KOPT-K1 (cell line): Measurements from ENCODE around the gene EXOC7.
"Not testable (repeated sequence)": the region's sequence is repeated elsewhere in the genome, so short reads cannot be mapped to it uniquely, and the experiment has no call there.

Experiments used
- H3K27ac ChIP-seq: fragments of 200-600 bp; sonication (generic); 2 replicates; pipeline ENCODE4 v1.5.1; 2016; ENCODE audit warnings: antibody characterized with exemption, mild to moderate bottlenecking, low read depth, low read length; ENCODE audit not compliant: poor library complexity, severe bottlenecking
- H3K36me3 ChIP-seq: fragments of 200-600 bp; sonication (generic); 2 replicates; pipeline ENCODE4 v1.5.1; 2017; ENCODE audit warnings: antibody characterized with exemption, mild to moderate bottlenecking, low read length, moderate library complexity; ENCODE audit not compliant: insufficient read depth
- H3K9me3 ChIP-seq: fragments of 200-600 bp; sonication (generic); 2 replicates; pipeline ENCODE4 v1.5.1; 2017; ENCODE audit warnings: antibody characterized with exemption, low read length, mild to moderate bottlenecking; ENCODE audit not compliant: insufficient read depth, poor library complexity, severe bottlenecking

The EXOC7 gene

DNA sequence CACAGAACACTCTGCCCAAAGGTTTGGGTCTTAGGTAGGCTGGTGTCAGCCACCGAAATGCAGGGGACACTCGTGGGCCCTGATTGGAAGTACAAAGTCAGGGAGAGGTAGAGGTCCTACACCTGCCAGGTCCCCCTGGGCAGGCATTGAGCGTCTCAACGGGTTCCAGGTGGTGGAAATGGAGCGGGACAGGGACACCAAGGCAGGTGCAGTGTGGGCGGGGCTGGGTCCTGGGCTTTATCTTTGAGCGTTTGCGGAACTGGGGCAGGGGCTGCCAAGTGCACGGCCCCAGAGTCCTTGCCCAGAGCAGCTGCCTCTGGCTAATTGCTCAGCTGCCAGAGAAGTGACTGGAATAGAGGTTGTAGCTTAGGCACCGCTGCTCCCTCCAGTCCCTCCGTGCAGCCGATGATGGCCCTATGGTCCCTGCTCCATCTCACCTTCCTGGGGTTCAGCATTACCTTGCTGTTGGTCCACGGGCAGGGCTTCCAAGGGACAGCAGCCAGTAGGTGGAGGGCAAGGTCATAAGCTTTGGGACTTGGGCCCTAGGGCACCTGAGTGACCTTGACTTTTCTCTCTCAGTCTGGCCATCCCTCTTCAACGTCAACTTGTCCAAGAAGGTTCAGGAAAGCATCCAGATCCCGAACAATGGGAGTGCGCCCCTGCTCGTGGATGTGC, 24.6 kb downstream of the EXOC7 start, which contains the start of gene ZACN:
ZACN (plus strand) TSS at position 323 of the 675 bp plus-strand sequence; CDS start at position 406, 83 bp downstream.
- Histone ChIP-seq H3K9me3 (no peaks in the 10 kb centered on the region), H3K36me3 (peaks cover 29% of the 10 kb centered on the region), H3K27ac (peak within 1 kb of the TSS; percentile 38)

DNA sequence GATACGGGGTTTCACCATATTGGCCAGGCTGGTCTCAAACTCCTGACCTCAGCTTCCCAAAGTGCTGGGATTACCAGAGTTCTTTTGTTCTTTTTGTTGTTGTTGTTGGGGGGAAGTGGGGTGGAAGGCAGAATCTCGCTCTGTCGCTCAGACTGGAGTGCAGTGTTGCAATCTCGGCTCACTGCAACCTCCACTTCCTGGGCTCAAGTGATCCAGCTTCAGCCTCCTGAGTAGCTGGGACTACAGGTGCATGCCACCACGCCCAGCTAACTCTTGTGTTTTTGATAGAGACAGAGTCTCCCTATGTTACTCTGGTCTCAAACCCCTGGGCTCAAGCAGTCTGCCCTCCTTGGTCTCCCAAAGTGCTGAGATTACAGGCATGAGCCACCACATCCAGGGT, 25.2 kb downstream of the EXOC7 start:
- not testable (repeated sequence) for H3K9me3 ChIP-seq, H3K27ac ChIP-seq
- H3K36me3 ChIP-seq, result peaks cover 23% of the 10 kb centered on the region

DNA sequence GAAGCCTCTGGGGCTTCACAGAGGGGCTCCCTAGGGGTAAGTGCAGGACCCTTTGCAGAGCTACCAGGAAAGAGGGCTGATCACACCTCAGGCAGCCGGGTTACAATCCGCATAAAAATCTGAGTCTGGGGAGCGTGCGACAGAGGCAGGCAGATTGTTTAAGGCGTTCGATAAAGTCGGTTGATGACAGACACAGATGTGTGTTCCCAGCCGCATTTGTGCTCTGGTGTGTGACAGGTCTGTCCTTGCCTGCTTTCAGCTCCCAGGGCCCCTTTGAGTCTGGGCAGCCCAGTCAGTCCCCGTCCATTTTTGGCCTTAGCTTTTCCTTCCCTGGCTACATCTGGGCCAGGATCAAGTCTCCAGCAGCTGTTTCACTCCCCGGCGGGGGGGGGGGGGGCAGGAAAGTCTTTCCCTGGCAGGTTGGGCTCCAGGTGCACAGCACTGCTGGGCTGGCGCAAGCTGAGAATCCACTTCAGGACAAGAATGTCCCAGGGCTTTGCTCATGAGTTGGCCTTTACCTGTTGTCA, 25.9 kb downstream of the EXOC7 start:
- Histone ChIP-seq H3K9me3 (no peaks in the 10 kb centered on the region), H3K36me3 (peaks cover 16% of the 10 kb centered on the region)

DNA sequence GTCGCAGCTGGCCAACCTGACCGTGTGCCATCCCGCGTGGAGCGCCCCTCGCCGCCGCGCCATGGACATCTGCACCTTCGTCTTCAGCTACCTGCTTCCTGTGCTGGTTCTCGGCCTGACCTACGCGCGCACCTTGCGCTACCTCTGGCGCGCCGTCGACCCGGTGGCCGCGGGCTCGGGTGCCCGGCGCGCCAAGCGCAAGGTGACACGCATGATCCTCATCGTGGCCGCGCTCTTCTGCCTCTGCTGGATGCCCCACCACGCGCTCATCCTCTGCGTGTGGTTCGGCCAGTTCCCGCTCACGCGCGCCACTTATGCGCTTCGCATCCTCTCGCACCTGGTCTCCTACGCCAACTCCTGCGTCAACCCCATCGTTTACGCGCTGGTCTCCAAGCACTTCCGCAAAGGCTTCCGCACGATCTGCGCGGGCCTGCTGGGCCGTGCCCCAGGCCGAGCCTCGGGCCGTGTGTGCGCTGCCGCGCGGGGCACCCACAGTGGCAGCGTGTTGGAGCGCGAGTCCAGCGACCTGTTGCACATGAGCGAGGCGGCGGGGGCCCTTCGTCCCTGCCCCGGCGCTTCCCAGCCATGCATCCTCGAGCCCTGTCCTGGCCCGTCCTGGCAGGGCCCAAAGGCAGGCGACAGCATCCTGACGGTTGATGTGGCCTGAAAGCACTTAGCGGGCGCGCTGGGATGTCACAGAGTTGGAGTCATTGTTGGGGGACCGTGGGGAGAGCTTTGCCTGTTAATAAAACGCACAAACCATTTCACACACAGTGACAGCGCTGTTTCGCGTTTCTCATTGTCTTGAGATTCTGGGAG, 26.6 kb downstream of the EXOC7 start:
- Histone ChIP-seq H3K9me3 (no peaks in the 10 kb centered on the region), H3K36me3 (peaks cover 9% of the 10 kb centered on the region; the same call in 1 of the 2 replicates), H3K27ac (no peak overlapping the region)

More for the DNA sequence above, 25.9 kb downstream of the EXOC7 start:
- H3K27ac ChIP-seq, result no peak overlapping the region

DNA sequence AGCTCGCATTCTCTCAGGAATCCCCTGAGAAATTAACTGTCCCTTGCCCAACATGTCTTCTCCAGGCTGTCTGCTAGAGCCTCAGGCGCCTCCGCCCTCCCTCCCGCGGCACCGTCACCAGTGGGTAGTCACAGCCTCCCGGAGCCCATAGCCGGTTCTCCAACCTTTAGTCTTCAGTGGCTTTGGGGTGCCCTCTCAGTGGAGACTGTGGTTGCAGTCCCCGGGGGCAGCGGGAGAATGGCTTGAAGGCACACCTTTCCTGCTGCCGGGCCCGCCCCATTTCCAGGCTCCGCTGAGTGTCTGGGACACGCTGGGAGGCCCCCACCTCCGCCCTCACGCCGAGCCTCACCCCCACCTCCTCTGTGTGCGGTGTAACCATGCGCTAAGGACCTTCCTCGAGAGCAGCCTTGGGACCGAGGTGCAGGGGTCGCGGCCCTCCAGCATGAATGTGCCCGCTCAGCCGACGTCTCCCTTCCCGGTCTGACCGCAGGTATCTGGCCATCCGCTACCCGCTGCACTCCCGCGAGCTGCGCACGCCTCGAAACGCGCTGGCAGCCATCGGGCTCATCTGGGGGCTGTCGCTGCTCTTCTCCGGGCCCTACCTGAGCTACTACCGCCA, 27.3 kb downstream of the EXOC7 start:
- H3K36me3 ChIP-seq, result peaks cover 2% of the 10 kb centered on the region; the same call in 1 of the 2 replicates
- H3K27ac ChIP-seq, result no peak overlapping the region
- H3K9me3 ChIP-seq, result no peaks in the 10 kb centered on the region

DNA sequence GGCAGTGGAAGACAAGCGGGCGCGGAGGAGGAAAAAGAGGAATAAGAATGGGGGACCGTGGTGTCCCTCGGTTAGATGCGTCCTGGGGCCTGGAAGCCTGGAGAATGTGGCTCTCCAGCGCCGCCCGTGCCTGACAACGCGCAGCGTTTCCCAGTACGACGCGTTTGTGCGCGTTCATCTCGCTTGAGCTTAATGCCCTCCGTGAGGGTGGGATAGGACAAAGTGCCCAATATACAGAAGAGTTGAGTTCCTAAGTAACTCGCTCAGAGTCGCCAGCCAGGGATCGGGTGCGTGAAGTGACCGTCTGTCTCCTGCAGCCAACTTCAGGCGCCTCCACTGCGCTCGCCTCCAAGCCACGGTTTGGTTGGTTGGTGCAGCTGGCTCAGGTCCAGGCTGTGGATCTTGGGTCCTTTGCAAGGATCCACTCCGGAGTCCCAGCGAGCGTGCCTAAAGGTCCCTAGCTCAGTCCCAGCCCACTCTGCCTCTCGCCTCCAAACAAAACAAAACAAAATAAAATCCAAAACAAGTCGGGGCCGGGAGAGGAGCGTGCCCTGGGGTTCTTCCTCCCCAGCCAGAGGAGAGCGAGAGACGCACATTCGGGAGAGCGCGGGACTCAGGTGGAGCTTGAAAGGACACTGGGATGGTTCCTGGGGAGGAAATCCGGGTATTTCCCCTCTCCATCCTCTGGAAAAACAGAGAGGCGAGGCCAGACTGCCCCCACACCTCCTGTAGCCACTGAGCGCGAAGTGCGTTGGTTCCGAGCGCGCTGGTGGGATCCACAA, 28.0 kb downstream of the EXOC7 start:
- Histone ChIP-seq H3K36me3 (peaks cover 2% of the 10 kb centered on the region; the same call in 1 of the 2 replicates), H3K27ac (no peak overlapping the region), H3K9me3 (no peaks in the 10 kb centered on the region)

DNA sequence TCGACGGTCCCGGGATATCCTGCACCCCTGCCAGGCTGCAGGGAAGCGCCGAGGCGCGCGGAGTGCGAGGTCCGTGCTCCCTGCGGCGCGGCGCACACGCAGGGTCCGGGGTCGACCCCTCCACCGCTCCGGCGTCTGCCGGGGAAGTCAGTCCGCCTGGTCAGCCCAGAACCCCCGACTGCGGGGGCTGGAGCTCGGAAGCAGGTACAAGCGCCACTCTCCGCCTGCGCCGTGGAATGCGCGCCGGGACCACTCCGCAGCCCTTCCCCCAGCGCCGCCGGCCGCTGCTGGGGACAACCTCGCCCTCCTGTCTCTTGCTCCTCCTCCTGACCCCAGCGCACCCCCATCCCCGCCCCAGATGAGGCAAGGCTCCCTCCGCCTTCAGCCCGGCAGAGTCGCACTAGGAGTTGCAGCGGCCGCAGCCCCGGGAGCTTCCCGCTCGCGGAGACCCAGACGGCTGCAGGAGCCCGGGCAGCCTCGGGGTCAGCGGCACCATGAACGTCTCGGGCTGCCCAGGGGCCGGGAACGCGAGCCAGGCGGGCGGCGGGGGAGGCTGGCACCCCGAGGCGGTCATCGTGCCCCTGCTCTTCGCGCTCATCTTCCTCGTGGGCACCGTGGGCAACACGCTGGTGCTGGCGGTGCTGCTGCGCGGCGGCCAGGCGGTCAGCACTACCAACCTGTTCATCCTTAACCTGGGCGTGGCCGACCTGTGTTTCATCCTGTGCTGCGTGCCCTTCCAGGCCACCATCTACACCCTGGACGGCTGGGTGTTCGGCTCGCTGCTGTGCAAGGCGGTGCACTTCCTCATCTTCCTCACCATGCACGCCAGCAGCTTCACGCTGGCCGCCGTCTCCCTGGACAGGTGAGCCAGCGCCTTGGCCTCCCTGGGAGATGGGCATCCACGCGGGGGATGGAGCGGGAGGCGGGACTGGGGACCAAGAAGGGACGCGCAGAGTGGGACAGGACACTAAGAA, 28.9 kb downstream of the EXOC7 start, which contains the start of gene GALR2:
GALR2 (plus strand) TSS at position 392 of the 974 bp plus-strand sequence; CDS start at position 495, 103 bp downstream.
- Histone ChIP-seq H3K36me3 (peaks cover 11% of the 10 kb centered on the region; the same call in 1 of the 2 replicates), H3K27ac (no peak within 1 kb of the TSS), H3K9me3 (no peaks in the 10 kb centered on the region)

DNA sequence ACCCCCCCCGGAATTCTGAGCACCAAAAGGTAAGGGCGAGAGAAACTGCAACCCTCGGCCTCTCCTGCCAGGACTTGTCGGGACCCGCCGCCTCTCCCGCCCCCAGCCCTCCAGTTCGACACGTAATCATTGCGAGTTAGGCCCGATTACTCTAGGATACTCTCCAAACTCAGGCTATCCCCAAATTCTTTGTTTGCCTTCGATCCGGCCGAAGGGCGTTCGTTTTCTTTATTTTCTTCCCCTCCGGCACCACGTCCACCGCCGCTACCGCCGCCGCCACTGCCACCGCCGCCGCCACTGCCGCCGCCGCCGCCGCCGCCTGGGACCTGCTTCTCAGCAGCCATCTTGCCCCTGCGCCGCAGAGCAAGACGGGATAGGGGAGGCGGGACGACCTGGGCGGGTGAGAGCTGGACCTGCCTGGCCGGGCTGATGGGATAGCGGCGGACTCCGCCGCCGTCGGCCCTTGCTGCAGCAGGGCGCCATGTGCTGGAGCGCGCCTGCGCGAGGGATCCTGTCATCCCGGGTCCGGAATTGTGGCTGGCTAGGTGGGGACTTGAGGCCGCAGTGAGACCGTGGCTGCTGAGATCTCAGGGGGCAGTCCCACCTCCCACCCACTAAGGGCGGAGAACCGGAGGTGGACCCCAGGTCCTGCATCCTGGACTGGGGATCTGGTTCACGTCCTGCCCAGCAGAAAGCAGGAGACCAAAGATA, 31.3 kb downstream of the EXOC7 start, which contains the start of gene SRP68:
SRP68 (minus strand) TSS at position 370 of the 711 bp plus-strand sequence; CDS start at position 344, 26 bp downstream.
- H3K27ac ChIP-seq, result peak within 1 kb of the TSS; percentile 84
- no peaks in the 10 kb centered on the region for H3K9me3 ChIP-seq

DNA sequence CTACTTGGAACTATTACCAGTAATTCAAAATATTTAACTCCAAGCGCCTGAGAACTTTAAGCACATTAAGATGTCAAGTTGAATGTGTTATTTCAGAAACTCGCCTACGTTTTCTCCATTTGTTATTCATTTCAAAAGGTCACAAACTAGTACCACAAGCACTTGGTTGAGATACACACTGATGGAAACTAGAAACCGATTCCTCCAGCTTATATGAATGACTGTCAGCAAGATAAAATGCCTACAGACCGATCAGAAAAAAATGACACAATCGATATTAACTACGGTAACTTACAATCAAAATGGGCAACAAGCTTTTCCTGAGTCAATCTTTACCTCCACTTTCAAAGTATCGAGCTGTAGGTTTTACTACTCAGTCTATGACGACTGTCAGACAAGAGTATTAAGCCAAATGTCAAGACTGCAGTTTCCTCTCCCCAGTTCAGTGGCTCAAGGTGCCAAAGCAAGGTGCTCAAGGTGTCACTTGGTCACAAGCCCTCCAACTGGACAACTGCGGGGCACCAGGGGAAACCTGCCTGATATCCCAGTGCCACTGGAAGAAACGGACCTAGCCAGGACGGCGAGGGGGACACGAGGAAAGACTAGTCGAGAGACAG, 31.9 kb downstream of the EXOC7 start:
- Histone ChIP-seq H3K9me3 (no peaks in the 10 kb centered on the region), H3K36me3 (peaks cover 40% of the 10 kb centered on the region), H3K27ac (peak overlapping the region; percentile 84)

More for the DNA sequence above, 31.3 kb downstream of the EXOC7 start, which contains the start of gene SRP68:
- H3K36me3 ChIP-seq, result peaks cover 34% of the 10 kb centered on the region

DNA sequence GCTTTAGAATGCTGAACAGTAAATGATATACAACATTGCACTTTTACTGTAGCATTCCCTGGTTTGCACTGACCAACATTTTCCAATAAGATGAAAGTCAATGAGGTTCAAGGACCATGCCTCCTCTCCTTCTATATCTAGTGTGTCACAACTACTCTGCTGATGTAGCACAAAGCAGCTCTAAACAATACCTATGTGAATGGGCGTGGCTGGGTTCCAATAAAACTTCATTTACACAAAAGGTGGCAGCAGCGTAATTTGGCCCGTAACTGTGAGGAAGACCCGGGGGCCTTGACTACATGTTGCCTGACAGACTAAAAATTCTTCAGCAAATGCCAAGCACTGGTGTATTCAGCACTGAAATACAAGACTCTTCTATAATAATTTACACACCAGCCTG, 37.8 kb downstream of the EXOC7 start:
- Histone ChIP-seq H3K9me3 (no peaks in the 10 kb centered on the region), H3K27ac (no peak overlapping the region), H3K36me3 (peaks cover 96% of the 10 kb centered on the region)

DNA sequence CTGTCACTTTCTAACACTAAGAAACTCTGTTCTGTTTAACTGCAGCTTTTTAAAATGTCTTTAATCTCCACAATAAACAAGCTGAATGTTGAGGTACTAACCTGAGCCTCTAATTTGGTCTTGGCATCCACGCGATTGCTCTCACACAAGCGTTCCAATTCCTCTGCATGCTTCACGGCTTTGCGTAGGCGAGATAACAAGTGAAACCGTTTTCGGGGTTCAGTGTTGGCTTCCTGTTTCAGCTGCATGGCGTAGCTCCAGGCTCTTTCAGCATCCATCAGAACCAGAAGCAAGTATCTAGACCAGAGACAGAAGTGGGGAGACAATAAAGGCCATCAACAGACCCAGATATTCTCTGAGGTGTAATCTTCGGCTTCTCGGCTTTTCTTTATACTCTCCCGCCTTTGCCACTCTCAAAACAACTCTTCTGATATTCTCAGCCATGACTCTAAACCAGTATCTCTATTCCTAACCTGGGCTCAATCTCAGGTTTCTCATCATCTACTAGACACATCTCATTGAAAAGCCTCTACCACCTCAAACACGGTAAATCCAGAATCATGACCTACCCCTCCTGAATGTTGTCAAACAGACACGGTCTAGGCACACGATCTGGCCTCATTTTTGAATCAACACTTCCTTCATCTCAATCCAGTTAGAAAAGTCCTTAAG, 39.6 kb downstream of the EXOC7 start:
- Histone ChIP-seq H3K9me3 (no peaks in the 10 kb centered on the region), H3K36me3 (peaks cover 96% of the 10 kb centered on the region), H3K27ac (no peak overlapping the region)

DNA sequence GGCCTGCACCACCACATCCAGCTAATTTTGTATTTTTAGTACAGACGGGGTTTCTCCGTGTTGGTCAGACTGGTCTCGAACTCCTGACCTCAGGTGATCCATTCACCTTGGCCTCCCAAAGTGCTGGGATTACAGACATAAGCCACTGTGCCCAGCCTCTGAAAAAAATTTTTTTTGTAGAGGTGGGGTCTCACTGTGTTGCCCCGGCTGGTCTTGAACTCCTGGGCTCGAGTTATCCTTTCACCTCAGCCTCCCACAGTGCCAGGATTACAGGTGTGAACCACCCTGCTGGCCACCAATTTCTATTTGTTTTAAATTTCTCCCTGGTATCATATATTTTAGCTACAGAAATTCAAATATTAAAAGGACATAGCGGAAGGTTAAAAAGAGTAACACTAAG, 45.3 kb downstream of the EXOC7 start:
- H3K27ac ChIP-seq, H3K9me3 ChIP-seq: not testable (repeated sequence)
- peaks cover 96% of the 10 kb centered on the region for H3K36me3 ChIP-seq
